HG03457 (cell line): Measurements from ENCODE around the gene PHF13.
A peak's percentile ranks its signal among the peaks of the same experiment; 100 is the strongest.

Source experiments
- ATAC-seq: cut with Tn5 transposase; IDR thresholded peaks from one replicate; pipeline ENCODE4 v1.9.1; 2021; ENCODE audit warnings: moderate number of reproducible peaks; ENCODE audit not compliant: unreplicated experiment

PHF13 gene

GRCh38 chr1:6601049-6601922 is 12.2 kb upstream of the PHF13 start:
- ATAC-seq: no peak

- ATAC-seq: no peak
Observed at GRCh38 chr1:6601923-6602668, 11.4 kb upstream of the PHF13 start.

DNA sequence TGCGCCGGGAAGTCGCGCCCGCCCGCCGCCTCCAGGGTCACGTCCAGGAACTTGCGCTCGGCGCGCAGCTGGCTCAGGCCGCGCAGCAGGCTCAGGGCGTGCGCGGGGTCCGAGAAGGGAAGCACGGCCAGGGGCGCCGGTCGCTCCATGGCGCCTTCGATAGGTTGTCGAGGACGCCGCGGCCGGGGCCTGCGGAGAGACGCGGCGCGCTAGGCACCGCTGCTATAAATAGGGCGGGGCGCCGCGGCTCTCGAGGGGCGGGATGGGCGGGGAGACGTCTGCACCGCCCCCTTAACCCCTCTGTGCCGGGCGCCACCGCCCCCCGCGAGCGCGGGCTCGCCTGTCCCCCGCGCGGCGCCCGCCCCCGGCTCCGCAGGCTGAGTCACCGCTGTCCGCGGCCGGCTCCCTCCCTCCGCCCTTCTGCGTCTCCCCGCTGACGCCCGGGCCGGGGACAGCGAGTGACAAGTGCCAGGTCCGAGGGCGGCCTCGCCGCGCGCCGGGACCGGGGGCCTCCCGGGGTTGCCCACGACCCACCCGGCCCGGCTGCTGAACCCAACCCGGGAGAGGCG is 10.8 kb upstream of the PHF13 start, which contains the start of gene KLHL21:
Gene KLHL21, minus strand, starts transcription at position 201 of the 569 bp plus-strand sequence. Its CDS starts 52 bp downstream, at position 149.
- ATAC-seq: peak; percentile 40

- ATAC-seq: peak; percentile 22
Observed at GRCh38 chr1:6603238-6603914, 10.2 kb upstream of the PHF13 start.

DNA sequence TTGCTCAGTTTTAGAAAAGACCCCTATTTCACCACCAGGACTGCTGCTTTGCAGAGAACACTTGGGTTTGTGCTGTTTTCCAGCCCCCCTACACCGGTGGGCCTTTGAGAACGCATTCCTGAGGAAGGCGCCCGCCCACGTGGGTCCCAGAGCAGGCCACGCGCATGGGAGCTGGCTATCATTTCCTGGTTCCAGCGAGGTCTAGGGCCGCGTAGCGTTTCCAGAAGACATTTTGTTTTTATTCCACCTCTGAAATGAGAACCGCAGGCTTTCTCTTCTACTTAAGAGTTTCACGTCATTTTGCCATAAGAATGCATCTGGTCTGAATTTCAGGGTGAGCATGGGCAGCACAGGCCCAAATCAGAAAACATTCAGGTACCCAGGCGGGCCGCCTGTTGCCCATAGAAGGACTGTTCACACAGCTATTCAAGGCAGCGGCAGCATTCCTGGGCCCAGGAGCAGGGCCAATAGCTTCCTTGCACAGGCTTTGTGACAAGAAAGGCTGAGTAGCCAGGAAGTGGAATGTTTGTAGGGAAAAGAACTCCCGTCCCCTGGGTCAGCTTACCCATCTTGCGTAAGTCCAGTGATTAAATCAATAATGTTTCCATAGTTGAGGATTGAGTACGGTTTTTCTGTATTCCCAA is 9.5 kb upstream of the PHF13 start:
- ATAC-seq: no peak

DNA sequence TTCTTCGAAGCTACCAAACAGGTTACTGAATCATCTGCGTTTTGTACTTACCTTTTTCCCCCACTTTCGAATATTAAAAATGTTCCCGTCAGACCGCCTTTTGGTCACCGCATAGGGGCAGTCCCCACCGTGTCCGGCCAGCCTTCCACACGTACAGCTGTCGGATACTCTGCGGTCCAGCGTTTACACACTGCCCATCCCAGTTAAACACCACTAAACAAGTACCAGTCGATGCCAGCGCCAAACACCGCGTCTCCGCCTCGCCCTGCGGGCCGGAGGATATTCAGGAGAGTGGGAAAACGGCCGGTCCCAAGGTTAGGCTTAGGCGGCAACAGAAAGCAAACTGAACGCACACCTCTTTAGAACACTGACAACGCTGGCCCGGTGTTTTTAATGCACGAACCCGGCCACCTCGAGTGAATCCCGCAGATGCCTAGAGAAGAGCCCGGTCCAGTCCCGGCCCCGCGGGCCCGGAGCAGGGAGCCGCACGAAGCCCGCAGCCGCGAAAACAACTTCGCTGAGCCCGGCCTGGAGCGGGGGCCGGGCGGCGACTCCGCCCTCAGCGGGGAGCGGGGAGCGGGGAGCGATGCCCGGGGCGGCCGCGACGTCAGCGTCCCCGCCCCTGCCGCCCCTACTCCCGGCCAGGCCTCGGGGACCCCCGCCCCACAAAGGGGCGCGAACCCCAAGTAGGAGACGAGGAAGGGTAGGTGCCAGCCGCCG is 730 bp upstream of the PHF13 start:
- ATAC-seq: peak; percentile 17

DNA sequence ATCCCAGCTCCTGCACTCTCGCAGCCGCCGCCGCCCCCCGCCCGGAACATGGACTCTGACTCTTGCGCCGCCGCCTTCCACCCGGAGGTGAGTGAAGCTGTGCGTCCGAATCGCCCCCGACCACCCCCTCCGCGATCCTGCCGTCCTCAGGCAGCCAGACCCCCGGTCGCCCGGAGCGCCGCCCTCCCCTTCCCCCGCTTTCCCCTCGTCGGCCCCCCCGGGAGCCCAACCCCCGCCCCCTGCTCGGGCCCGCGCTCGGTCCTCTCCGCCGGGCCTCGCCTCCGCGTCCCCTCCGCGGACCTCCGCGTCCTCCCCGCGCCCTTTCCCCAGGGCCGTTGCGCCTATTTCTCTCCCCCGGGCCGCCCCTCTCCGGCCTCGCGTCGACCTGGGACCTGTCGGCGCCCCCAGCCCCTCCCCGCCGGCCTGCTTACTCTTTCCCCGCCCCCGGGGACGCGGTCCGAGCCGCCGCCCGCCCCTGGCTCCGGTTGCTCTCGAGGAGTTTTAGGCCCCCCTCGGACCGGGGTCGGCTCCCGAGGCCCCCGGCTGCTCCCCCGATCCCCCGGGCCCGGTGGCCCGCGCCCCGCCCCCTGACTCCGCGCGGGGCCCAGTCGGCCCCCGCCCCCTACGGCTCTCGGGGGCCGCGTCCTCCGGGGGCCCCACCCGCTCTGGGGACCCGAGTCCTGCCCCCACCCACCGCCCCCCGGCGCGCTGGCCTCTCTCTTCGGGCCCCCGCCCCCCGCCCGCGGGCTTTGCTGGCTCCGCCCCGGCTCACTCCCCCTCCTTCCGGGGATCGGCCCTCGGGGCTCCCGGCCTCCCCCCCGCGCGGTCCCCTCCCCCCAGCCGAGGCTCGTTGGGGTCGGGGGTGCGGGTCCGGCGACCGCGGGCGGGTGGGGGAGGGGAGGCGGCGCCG is 743 bp downstream of the PHF13 start:
- no peak for ATAC-seq

GRCh38 chr1:6614929-6615785 is 1.6 kb downstream of the PHF13 start:
- no peak for ATAC-seq

GRCh38 chr1:6619045-6619444 is 5.5 kb downstream of the PHF13 start:
- no peak for ATAC-seq

DNA sequence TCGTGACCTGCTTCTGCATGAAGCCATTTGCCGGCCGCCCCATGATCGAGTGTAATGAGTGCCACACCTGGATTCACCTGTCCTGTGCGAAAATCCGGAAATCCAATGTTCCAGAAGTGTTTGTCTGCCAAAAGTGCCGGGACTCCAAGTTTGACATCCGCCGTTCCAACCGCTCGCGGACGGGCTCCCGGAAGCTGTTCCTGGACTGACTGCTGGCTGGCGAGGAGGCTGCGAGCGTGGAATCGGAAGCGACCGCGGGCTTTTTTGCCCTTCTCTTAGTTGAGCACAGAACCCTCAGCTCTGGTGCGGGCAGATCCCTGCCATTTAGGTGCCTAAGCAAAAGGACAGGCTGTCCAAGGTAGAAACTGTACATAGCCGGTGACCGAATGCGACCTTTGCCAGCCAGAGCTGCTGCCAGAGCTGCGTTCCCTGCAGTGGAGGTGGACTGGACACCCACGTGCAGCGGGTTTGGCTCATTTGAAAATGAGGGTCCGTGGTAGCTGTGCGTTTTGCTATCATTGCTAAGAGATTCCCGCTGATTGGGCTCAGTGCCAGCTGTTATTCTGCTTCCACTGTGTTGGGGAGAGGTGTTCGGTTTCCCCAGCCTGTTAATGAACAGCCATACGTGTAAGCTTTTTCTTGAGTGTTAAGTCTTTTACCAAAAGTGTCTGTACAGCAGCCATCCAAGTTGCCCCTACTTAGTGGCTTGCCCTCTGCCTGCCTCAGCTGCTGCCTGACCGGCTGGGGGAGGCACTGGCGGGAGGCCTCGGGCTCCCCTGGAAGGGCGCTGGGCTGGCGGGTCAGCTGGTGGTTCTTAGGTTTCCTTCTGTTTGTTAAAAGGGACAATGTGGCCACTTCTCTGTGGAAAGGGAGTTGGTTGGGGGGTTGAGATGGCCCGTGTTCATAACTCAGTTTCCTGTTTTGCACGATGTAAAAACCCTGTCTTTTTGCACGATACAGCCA is 8.2 kb downstream of the PHF13 start:
- ATAC-seq: no peak

DNA sequence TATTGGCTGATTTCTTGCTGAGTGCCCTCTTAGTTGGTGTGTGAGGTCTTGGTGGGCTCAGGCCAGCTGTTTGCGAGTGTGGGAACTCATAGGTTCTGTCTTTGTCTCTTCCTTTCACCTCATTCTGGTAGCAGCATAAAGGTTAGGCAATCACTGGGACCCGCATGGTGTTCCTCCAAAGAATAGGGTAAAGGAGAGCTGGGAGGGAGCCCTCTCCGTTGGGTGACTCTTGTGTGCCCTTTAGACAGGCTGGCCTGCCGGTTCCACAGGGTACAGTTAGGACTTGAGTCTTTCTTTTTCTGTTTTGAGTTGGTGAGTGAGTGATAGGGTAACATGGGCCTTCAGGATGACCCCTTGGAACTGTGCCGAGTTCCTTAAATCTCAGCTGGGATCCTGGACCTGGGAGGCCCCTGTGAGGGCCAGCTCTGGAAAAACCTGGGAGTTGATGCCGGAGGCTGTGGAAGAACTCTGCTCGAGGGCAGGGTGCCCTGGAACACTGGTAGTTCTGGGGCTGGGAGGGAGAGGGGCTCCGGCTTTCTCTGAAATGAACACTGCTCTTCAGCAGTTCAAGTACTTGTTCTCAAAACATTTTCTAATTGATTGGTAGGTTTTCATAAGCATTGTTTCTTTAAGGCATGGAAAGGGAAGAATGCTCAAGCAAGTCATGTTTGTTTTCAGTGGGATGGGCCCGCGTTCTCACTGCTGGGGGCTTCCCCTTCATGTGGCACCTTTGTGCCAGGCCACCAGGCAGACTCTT is 9.0 kb downstream of the PHF13 start:
- no peak for ATAC-seq

DNA sequence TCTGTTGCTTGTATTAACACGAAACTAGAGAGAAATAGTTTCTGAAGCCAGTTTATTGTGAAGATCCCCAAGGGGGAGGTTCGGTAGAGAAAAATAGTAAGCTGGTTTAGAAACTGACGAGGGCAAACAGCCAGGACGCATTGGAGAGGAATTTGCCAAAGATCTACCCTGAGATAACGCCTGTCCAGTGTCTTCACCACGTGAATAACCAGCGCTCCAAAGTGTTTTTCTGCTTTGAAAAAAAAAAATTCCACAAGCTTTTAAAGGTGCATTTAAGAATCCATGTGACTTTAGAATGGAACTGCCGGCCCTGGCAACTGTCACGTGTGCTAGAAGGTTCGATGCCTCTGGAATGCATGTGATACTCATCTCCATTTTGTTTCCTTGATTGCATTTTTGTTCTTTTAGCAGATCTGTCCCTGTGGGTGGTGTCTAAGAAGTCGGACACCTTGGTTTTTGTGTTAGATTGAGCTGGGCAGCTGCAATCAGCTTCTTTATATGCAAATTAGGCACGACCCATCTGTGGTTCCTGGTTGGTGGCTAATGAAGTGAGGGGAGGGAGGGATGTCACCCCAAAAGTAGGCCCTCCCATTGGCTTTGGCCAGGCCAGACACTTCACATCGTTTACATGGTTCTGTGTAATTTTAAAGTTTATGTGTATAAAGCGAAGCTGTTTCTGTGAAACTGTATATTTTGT is 9.9 kb downstream of the PHF13 start:
- ATAC-seq: no peak

- no peak for ATAC-seq
Observed at GRCh38 chr1:6624710-6625583, 11.4 kb downstream of the PHF13 start, which contains the start of gene THAP3. Gene THAP3, plus strand, starts transcription at chr1:6624868. Its CDS starts 351 bp downstream, at chr1:6625219.

- no peak for ATAC-seq
Observed at GRCh38 chr1:6625584-6626149, 12.1 kb downstream of the PHF13 start.
